Ascending aorta (tissue), 2 donors: Measurements from ENCODE around the gene CA12. TPM values are rescaled to one million over a fixed set of nuclear protein-coding genes. Genes with fewer than 3 reads are reported as not detected.

Experiments
- DNase-seq, 2 donors: peaks; one replicate each; pipeline ENCODE4 v3.0.0-alpha.2; 2019; ENCODE audit warnings: low spot score in 2 of 2
- H3K27ac ChIP-seq, 2 donors: fragments of 200-600 bp; sonication (generic); one replicate each; pipeline ENCODE4 v1.5.1; 2016 to 2017; ENCODE audit warnings: mild to moderate bottlenecking in 1 of 2
- H3K27me3 ChIP-seq: fragments of 200-600 bp; sonication (generic); one replicate; pipeline ENCODE4 v1.5.1; 2017
- H3K36me3 ChIP-seq, 2 donors: fragments of 200-600 bp; sonication (generic); one replicate each; pipeline ENCODE4 v1.5.1; 2016
- H3K4me1 ChIP-seq, 2 donors: fragments of 200-600 bp; sonication (generic); one replicate each; pipeline ENCODE4 v1.5.1; 2016 to 2017; ENCODE audit warnings: mild to moderate bottlenecking in 1 of 2
- H3K4me3 ChIP-seq, 2 donors: fragments of 200-600 bp; sonication (generic); one replicate each; pipeline ENCODE4 v1.5.1; 2016 to 2017; ENCODE audit warnings: mild to moderate bottlenecking in 1 of 2
- H3K9me3 ChIP-seq, 2 donors: fragments of 200-600 bp; sonication (generic); one replicate each; pipeline ENCODE4 v1.5.1; 2016
- intact Hi-C: fragments of 100-400 bp; cut with DNase I; formaldehyde crosslinking; loops from one replicate; pipeline ENCODE4 v1.15.1; 2023
- total RNA-seq: library from RNA; depleted of rRNA; stranded (reverse); fragments of >200 nt; gene quantifications from one replicate; pipeline ENCODE4 v1.1.0, GENCODE V29; 2016
- TF ChIP-seq, protein P1 (sequence below), 3 experiments: fragments of 200-600 bp in 2 of 3; fragments of 450-650 bp in 1 of 3; sonication (generic) in 2 of 3; IDR thresholded peaks; one replicate each; pipeline ENCODE4 v1.5.1; 2016 to 2019; ENCODE audit warnings: antibody characterized with exemption in 3 of 3, mild to moderate bottlenecking in 1 of 3, moderate library complexity in 1 of 3

CA12 gene
- total RNA-seq, 1 donor from 2014 or later, result 10.7 TPM

DNA sequence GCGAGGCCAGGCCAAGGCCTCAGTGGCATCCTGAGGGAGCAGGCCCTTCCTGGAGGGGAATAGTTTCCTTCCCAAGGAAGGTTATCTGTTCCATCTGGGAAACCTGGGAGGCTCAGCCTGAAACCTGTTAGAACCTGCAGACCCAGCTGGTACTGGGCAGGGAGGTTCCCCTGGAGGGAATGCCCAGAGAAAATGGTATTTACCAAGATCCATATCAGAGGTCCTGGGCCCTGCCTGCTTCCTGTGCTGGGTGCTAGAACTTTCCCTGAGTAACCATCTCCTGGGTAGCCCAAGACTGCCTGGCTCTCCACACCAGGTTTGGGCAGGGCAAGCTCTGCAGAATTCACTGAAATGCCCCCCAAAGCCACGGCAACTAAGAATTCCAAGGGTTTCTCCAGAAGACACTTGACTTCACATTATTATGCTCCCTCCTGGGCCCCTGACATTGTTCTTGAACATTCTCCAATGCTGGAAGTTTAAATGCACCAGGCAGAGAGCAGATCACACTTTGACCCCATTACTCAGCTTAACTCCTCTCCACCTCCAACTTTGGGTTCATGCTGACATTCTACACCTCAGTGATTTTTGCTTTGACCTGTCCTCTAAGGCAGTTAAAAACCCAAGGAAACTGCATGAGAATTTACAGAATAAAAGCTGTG lies 2.0 kb downstream of the CA12 start:
- Histone ChIP-seq H3K27me3 (no peaks in the 10 kb centered on the region), H3K9me3 (no peaks in the 10 kb centered on the region), H3K4me1 (peaks cover 6 to 12% of the 10 kb centered on the region in 2 donors), H3K36me3 (no peaks in the 10 kb centered on the region), H3K27ac (no peak overlapping the region), H3K4me3 (no peak overlapping the region)
- DNase-seq, result no peak
- intact Hi-C loops, result no loop called here
- TF ChIP-seq, protein P1, sequence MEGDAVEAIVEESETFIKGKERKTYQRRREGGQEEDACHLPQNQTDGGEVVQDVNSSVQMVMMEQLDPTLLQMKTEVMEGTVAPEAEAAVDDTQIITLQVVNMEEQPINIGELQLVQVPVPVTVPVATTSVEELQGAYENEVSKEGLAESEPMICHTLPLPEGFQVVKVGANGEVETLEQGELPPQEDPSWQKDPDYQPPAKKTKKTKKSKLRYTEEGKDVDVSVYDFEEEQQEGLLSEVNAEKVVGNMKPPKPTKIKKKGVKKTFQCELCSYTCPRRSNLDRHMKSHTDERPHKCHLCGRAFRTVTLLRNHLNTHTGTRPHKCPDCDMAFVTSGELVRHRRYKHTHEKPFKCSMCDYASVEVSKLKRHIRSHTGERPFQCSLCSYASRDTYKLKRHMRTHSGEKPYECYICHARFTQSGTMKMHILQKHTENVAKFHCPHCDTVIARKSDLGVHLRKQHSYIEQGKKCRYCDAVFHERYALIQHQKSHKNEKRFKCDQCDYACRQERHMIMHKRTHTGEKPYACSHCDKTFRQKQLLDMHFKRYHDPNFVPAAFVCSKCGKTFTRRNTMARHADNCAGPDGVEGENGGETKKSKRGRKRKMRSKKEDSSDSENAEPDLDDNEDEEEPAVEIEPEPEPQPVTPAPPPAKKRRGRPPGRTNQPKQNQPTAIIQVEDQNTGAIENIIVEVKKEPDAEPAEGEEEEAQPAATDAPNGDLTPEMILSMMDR (IDR thresholded peaks at IDR 0.05), result no peak

DNA sequence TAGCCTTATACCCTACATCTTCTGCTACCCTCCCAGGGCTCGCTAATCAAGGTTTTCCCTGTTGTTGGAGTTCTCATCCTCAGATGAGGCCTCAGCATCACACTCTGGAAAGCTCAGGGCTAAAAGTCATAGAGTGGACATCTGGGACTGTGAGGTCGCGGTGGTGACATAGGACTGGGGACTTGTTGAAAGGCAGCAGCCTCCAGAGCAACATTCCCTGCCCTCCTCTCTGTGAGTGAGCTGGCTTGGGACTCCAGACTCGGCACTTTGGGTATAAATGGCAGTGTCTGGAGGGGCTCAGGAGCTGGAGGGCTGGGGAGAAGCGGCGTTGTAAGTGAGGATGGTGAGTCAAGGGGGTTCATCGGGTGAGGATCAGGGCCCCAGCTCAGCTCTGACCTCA lies 2.7 kb downstream of the CA12 start:
- TF ChIP-seq, protein P1 (IDR thresholded peaks at IDR 0.05), result no peak
- Histone ChIP-seq H3K4me1 (peaks cover 10 to 19% of the 10 kb centered on the region in 2 donors), H3K27ac (no peak overlapping the region), H3K36me3 (no peaks in the 10 kb centered on the region), H3K9me3 (no peaks in the 10 kb centered on the region), H3K27me3 (no peaks in the 10 kb centered on the region), H3K4me3 (no peak overlapping the region)
- no peak for DNase-seq
- intact Hi-C loops, result no loop called here

DNA sequence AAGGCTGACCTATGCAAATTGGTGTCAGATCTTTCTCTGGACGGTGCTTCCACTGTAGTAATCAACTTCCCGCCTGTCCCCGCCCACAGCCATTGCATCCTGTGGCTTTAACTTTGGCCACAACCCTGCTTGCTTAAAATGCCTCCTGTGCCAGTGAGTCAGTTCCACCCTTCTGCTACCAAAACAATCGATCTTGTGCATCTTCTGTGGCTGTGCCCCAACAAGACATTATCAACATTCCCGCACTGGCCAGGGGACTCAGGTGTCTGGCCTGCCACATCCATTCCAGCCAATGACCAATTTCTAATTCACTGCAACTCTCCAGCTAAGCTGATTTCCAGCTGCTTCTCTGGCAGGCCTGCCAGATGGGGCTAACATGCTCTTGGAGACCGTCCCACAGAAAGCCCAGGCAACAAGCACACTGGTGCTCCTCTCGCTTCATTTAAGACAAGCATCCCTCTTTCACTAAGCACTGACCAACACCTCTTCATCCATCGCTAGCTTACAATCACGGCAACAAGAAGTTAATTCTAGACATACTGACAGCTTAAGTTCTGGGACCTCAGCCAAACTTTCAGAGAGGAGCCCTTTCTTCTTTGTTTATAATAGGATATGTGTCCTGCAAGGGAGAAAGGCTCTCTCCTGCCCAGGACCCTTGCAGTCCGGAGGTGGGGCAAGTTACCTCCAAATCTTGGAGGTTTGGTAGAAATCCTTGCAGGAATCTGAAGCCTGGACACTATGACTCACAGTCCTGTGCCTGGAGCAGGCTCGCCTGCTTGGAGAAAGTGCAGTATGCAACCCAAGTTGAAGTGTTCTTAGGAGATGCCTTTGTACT lies 6.7 kb downstream of the CA12 start:
- Histone ChIP-seq H3K27me3 (no peaks in the 10 kb centered on the region), H3K4me1 (peaks cover 14 to 22% of the 10 kb centered on the region in 2 donors), H3K36me3 (no peaks in the 10 kb centered on the region), H3K9me3 (no peaks in the 10 kb centered on the region), H3K27ac (peak overlapping the region; percentile 16 to 81), H3K4me3 (no peak overlapping the region)
- intact Hi-C loops, result no loop called here
- TF ChIP-seq, protein P1 (IDR thresholded peaks at IDR 0.05), result no peak
- DNase-seq, result peak in 1 of 2 donors; percentile 74

DNA sequence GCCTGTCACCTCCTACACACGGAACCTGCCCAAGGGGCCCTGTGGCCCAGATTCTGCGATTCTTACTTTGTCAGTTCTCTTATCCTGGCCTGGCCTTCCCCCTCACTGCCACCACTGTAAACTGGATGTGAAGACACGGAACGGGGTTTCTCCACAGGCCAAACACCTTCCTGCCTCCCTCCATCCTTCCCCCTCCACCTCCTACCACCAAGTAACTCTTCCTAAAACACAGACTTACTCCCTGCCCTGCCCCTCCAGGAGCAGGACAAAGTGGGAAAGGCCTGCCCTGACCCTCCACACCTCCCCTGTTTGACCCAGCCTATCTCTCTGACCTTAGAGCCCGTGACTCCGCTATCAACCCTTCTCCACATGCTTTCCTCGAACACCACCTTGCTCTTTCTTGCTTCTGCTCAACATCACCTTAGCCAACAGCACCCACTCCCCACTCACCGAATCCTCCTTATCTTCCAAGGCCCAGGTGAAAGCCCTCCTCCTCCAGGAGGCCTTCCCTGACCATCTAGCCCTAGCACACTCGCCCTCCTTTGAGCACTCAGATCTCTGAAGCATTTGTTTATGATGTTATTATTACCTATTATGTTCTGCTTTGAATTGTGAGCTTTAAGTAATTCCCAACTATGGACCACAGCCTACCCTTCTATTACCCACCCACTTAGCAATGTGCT lies 7.6 kb downstream of the CA12 start:
- Histone ChIP-seq H3K27ac (peak overlapping the region; percentile 16 to 81), H3K27me3 (no peaks in the 10 kb centered on the region), H3K4me1 (peaks cover 14 to 22% of the 10 kb centered on the region in 2 donors), H3K4me3 (no peak overlapping the region), H3K9me3 (no peaks in the 10 kb centered on the region), H3K36me3 (no peaks in the 10 kb centered on the region)
- TF ChIP-seq, protein P1 (IDR thresholded peaks at IDR 0.05), result no peak
- intact Hi-C loops, result no loop called here
- DNase-seq, result no peak

- DNase-seq, result no peak
- no peak overlapping the region for H3K4me3 ChIP-seq
- intact Hi-C loops, result no loop called here
- no peaks in the 10 kb centered on the region for H3K27me3 ChIP-seq
- H3K4me1 ChIP-seq, result peaks cover 19 to 22% of the 10 kb centered on the region in 2 donors
- no peaks in the 10 kb centered on the region for H3K36me3 ChIP-seq
- TF ChIP-seq, protein P1 (IDR thresholded peaks at IDR 0.05), result no peak
- peak overlapping the region; percentile 16 to 81 for H3K27ac ChIP-seq
- H3K9me3 ChIP-seq, result no peaks in the 10 kb centered on the region
Measured at GRCh38 chr15:63373330-63373729, 8.3 kb downstream of the CA12 start.
